Neural progenitor cell (in vitro differentiated cells): Measurements from ENCODE around the gene ITLN2. TPM values are rescaled to one million over a fixed set of nuclear protein-coding genes. Genes with fewer than 3 reads are reported as not detected.

Experiments used
- DNase-seq: peaks from one replicate; pipeline ENCODE4 v3.0.0-alpha.2; 2016; ENCODE audit warnings: low spot score
- H2AFZ ChIP-seq: fragments of 200-600 bp; sonication (generic); replicated peaks from 2 replicates; pipeline ENCODE4 v1.6.1; 2016; ENCODE audit warnings: antibody characterized with exemption
- H3F3A ChIP-seq: fragments of 200-600 bp; sonication (generic); 2 replicates; pipeline ENCODE4 v1.6.1; 2016; ENCODE audit warnings: antibody characterized with exemption, low read depth
- H3K27ac ChIP-seq: fragments of 200-600 bp; sonication (generic); 2 replicates; pipeline ENCODE4 v1.5.1; 2016; ENCODE audit warnings: mild to moderate bottlenecking
- H3K27me3 ChIP-seq: fragments of 200-600 bp; sonication (generic); 2 replicates; pipeline ENCODE4 v1.6.1; 2016; ENCODE audit warnings: mild to moderate bottlenecking, moderate library complexity
- H3K36me3 ChIP-seq: fragments of 200-600 bp; sonication (generic); 2 replicates; pipeline ENCODE4 v1.5.1; 2016
- H3K4me1 ChIP-seq: fragments of 200-600 bp; sonication (generic); 2 replicates; pipeline ENCODE4 v1.6.1; 2016; ENCODE audit warnings: mixed run types
- H3K4me2 ChIP-seq: fragments of 200-600 bp; sonication (generic); 2 replicates; pipeline ENCODE4 v1.6.1; 2016
- H3K4me3 ChIP-seq: fragments of 200-600 bp; sonication (generic); 2 replicates; pipeline ENCODE4 v1.5.1; 2016
- H3K79me2 ChIP-seq: fragments of 200-600 bp; sonication (generic); 2 replicates; pipeline ENCODE4 v1.6.1; 2016; ENCODE audit warnings: low read depth
- H3K9ac ChIP-seq: fragments of 200-600 bp; sonication (generic); 2 replicates; pipeline ENCODE4 v1.6.1; 2016
- H3K9me3 ChIP-seq: fragments of 200-600 bp; sonication (generic); 2 replicates; pipeline ENCODE4 v1.5.1; 2016; ENCODE audit warnings: low read depth
- H4K20me1 ChIP-seq: fragments of 200-600 bp; sonication (generic); 2 replicates; pipeline ENCODE4 v1.6.1; 2016; ENCODE audit warnings: low read depth
- H3K27ac Mint-ChIP-seq: 3 replicates; pipeline ENCODE4 v1.8.0; 2021; ENCODE audit warnings: mixed read lengths
- H3K27me3 Mint-ChIP-seq: 2 replicates; pipeline ENCODE4 v1.8.0; 2022; ENCODE audit warnings: low read depth, mild to moderate bottlenecking, inconsistent platforms, moderate library complexity, mixed read lengths; ENCODE audit not compliant: insufficient read depth
- H3K36me3 Mint-ChIP-seq: 3 replicates; pipeline ENCODE4 v1.8.0; 2021; ENCODE audit warnings: mixed read lengths
- H3K4me1 Mint-ChIP-seq: 3 replicates; pipeline ENCODE4 v1.8.0; 2021; ENCODE audit warnings: mixed read lengths
- H3K4me3 Mint-ChIP-seq: 3 replicates; pipeline ENCODE4 v1.8.0; 2021; ENCODE audit warnings: mild to moderate bottlenecking, moderate library complexity, mixed read lengths
- H3K9me3 Mint-ChIP-seq: 3 replicates; pipeline ENCODE4 v1.8.0; 2020; ENCODE audit warnings: mixed read lengths
- CTCF ChIP-seq: fragments of 200-600 bp; sonication (generic); IDR thresholded peaks from 2 replicates; pipeline ENCODE4 v1.5.1; 2017; ENCODE audit warnings: antibody characterized with exemption, mild to moderate bottlenecking
- EZH2 ChIP-seq: fragments of 200-600 bp; sonication (generic); IDR thresholded peaks from 2 replicates; pipeline ENCODE4 v1.6.1; 2017; ENCODE audit warnings: antibody characterized with exemption, mild to moderate bottlenecking, moderate library complexity
- EZH2phosphoT487 ChIP-seq: fragments of 200-600 bp; sonication (generic); IDR thresholded peaks from 2 replicates; pipeline ENCODE4 v1.6.1; 2017; ENCODE audit warnings: antibody characterized with exemption
- total RNA-seq: library from RNA; depleted of rRNA; stranded (reverse); fragments of >200 nt; gene quantifications from 2 replicates; pipeline ENCODE4 v1.2.3, GENCODE V29; 2015; ENCODE audit warnings: low replicate concordance

The ITLN2 gene
- total RNA-seq, 1 donor from 2014 or later, result not detected

GRCh38 chr1:160971618-160972056, 17.0 kb upstream of the ITLN2 start:
- Mint-ChIP-seq H3K9me3 (no peaks in the 10 kb centered on the region), H3K27ac (peak overlapping the region; percentile 88), H3K27me3 (no peaks in the 10 kb centered on the region), H3K36me3 (no peaks in the 10 kb centered on the region), H3K4me3 (peak overlapping the region; percentile 21), H3K4me1 (peaks cover 18% of the 10 kb centered on the region)
- Histone ChIP-seq H3K27me3 (no peaks in the 10 kb centered on the region), H3K4me3 (no peak overlapping the region), H3K36me3 (no peaks in the 10 kb centered on the region), H4K20me1 (no peaks in the 10 kb centered on the region), H3K9ac (no peak overlapping the region), H3F3A (no peaks in the 10 kb centered on the region), H3K79me2 (no peaks in the 10 kb centered on the region), H3K4me1 (peaks cover 9% of the 10 kb centered on the region), H3K27ac (no peak overlapping the region), H2AFZ (peak overlapping the region; percentile 81), H3K4me2 (peak overlapping the region; percentile 48), H3K9me3 (no peaks in the 10 kb centered on the region)
- peak; percentile 31 for DNase-seq
- TF ChIP-seq EZH2 (no peak), EZH2phosphoT487 (no peak), CTCF (no peak)

- no peaks in the 10 kb centered on the region for H3F3A ChIP-seq
- no peak overlapping the region for H3K27ac ChIP-seq
- no peaks in the 10 kb centered on the region for H3K4me1 ChIP-seq
- peaks cover 3% of the 10 kb centered on the region for H3K4me1 Mint-ChIP-seq
- no peaks in the 10 kb centered on the region for H3K36me3 Mint-ChIP-seq
- no peak overlapping the region for H3K4me2 ChIP-seq
- H3K9ac ChIP-seq, result no peak overlapping the region
- H3K79me2 ChIP-seq, result no peaks in the 10 kb centered on the region
- no peak overlapping the region for H3K4me3 ChIP-seq
- H3K36me3 ChIP-seq, result no peaks in the 10 kb centered on the region
- TF ChIP-seq CTCF (no peak), EZH2 (no peak), EZH2phosphoT487 (no peak)
- H3K9me3 Mint-ChIP-seq, result no peaks in the 10 kb centered on the region
- no peak for DNase-seq
- H3K27me3 ChIP-seq, result no peaks in the 10 kb centered on the region
- H3K27ac Mint-ChIP-seq, result no peak overlapping the region
- no peak overlapping the region for H2AFZ ChIP-seq
- H4K20me1 ChIP-seq, result no peaks in the 10 kb centered on the region
- H3K27me3 Mint-ChIP-seq, result peaks cover 5% of the 10 kb centered on the region
- no peak overlapping the region for H3K4me3 Mint-ChIP-seq
- H3K9me3 ChIP-seq, result no peaks in the 10 kb centered on the region
Observed at GRCh38 chr1:160963521-160963920, 8.9 kb upstream of the ITLN2 start.

- peaks cover 3% of the 10 kb centered on the region for H3K4me1 Mint-ChIP-seq
- Histone ChIP-seq H2AFZ (no peak overlapping the region), H3K4me3 (no peak overlapping the region), H3K9me3 (no peaks in the 10 kb centered on the region), H3K27me3 (no peaks in the 10 kb centered on the region), H3F3A (no peaks in the 10 kb centered on the region), H3K9ac (no peak overlapping the region), H4K20me1 (no peaks in the 10 kb centered on the region), H3K27ac (no peak overlapping the region), H3K36me3 (no peaks in the 10 kb centered on the region), H3K79me2 (no peaks in the 10 kb centered on the region), H3K4me2 (no peak overlapping the region), H3K4me1 (no peaks in the 10 kb centered on the region)
- H3K27me3 Mint-ChIP-seq, result peaks cover 10% of the 10 kb centered on the region
- no peaks in the 10 kb centered on the region for H3K36me3 Mint-ChIP-seq
- H3K9me3 Mint-ChIP-seq, result no peaks in the 10 kb centered on the region
- no peak overlapping the region for H3K4me3 Mint-ChIP-seq
- TF ChIP-seq EZH2 (no peak), CTCF (no peak), EZH2phosphoT487 (no peak)
- H3K27ac Mint-ChIP-seq, result no peak overlapping the region
- no peak for DNase-seq
Observed at GRCh38 chr1:160961419-160961818, 6.8 kb upstream of the ITLN2 start.
